K562 treated with DMSO at 1 percent for 4 hours (cell line): Measurements from ENCODE around the gene UBE2S. TPM values are rescaled to one million over a fixed set of nuclear protein-coding genes. Genes with fewer than 3 reads are reported as not detected.

Source experiments
- total RNA-seq: library from RNA; unstranded; fragments of 300-600 nt; gene quantifications from 2 replicates; pipeline ENCODE4 v1.2.3, GENCODE V29; 2022; ENCODE audit not compliant: insufficient read depth

Gene UBE2S
- total RNA-seq, result 377 and 436 TPM in 2 replicates

GRCh38 chr19:55407550-55407799 is at the start of gene UBE2S:
Gene UBE2S (minus strand): TSS chr19:55407788. CDS start chr19:55407589, 199 bp downstream.

GRCh38 chr19:55443045-55443823 is 35.6 kb upstream of the UBE2S start, which contains the start of gene SHISA7:
Gene SHISA7 (minus strand): TSS chr19:55443300. CDS start chr19:55442863, 437 bp downstream.

GRCh38 chr19:55385724-55386492 is 21.7 kb downstream of the UBE2S start, which contains the start of gene RPL28:
Gene RPL28 (plus strand): TSS chr19:55385932. CDS start chr19:55386358, 426 bp downstream.

GRCh38 chr19:55384131-55384919 is 23.3 kb downstream of the UBE2S start, which contains the start of gene TMEM238:
Gene TMEM238 (minus strand): TSS chr19:55384292. CDS start chr19:55384259, 33 bp downstream.

GRCh38 chr19:55376241-55376933 is 31.2 kb downstream of the UBE2S start, which contains the start of gene TMEM190:
Gene TMEM190 (plus strand): TSS chr19:55376826. CDS start chr19:55376854, 28 bp downstream.

GRCh38 chr19:55370305-55370988 is 37.1 kb downstream of the UBE2S start, which contains the start of gene IL11:
Gene IL11 (minus strand): TSS chr19:55370463. CDS start chr19:55370310, 153 bp downstream.

GRCh38 chr19:55362990-55363716 is 44.4 kb downstream of the UBE2S start, which contains the start of gene GARIN5B:
Gene GARIN5B (minus strand): TSS chr19:55363260. CDS start chr19:55363066, 194 bp downstream.

GRCh38 chr19:55354698-55355212 is 52.8 kb downstream of the UBE2S start, which contains the start of gene COX6B2:
Gene COX6B2 (minus strand): TSS chr19:55354719. CDS start chr19:55354521, 198 bp downstream.

Other genes with a start within 250 kb of the UBE2S start
- gene DNAAF3, start 241.2 kb downstream of the UBE2S start, total RNA-seq, result 9.7 and 13.7 TPM in 2 replicates
- 9.5 and 14.2 TPM in 2 replicates for gene SYT5, start 227.5 kb downstream of the UBE2S start, total RNA-seq
- gene PTPRH, start 198.3 kb downstream of the UBE2S start, total RNA-seq, result 26.3 and 28.5 TPM in 2 replicates
- gene TMEM86B, start 179.0 kb downstream of the UBE2S start, total RNA-seq, result 11.8 and 17.7 TPM in 2 replicates
- gene PPP6R1, start 148.8 kb downstream of the UBE2S start, total RNA-seq, result 73.9 and 88.4 TPM in 2 replicates
- 76.5 and 95.1 TPM in 2 replicates for gene HSPBP1, start 127.7 kb downstream of the UBE2S start, total RNA-seq
- gene BRSK1, start 123.8 kb downstream of the UBE2S start, total RNA-seq, result 7.6 and 8.4 TPM in 2 replicates
- 2.3 and 6.6 TPM in 2 replicates for gene TMEM150B, start 82.4 kb downstream of the UBE2S start, total RNA-seq
- gene KMT5C, start 67.9 kb downstream of the UBE2S start, total RNA-seq, result 36.4 and 43.8 TPM in 2 replicates
- 0.33 TPM in 1 of 2 replicates, not detected in the other for gene COX6B2, start 53.1 kb downstream of the UBE2S start, total RNA-seq
- gene GARIN5B, start 44.5 kb downstream of the UBE2S start, total RNA-seq, result not detected in 2 replicates
- gene IL11, start 37.3 kb downstream of the UBE2S start, total RNA-seq, result not detected in 2 replicates
- not detected in 2 replicates for gene TMEM190, start 31.0 kb downstream of the UBE2S start, total RNA-seq
- 6.7 and 8.7 TPM in 2 replicates for gene TMEM238, start 23.5 kb downstream of the UBE2S start, total RNA-seq
- 3,550 and 3,674 TPM in 2 replicates for gene RPL28, start 21.9 kb downstream of the UBE2S start, total RNA-seq
- not detected in 2 replicates for gene SHISA7, start 35.5 kb upstream of the UBE2S start, total RNA-seq
- gene ISOC2, start 53.9 kb upstream of the UBE2S start, total RNA-seq, result 94.9 and 118 TPM in 2 replicates
- gene C19orf85, start 57.0 kb upstream of the UBE2S start, total RNA-seq, result not detected in 2 replicates
- gene ZNF628, start 68.8 kb upstream of the UBE2S start, total RNA-seq, result 10.4 and 18.8 TPM in 2 replicates
- gene NAT14, start 77.4 kb upstream of the UBE2S start, total RNA-seq, result 37.1 and 38.8 TPM in 2 replicates
- 0.25 TPM in 1 of 2 replicates, not detected in the other for gene SSC5D, start 80.6 kb upstream of the UBE2S start, total RNA-seq
- gene SBK2, start 129.3 kb upstream of the UBE2S start, total RNA-seq, result not detected in 2 replicates
- gene SBK3, start 137.8 kb upstream of the UBE2S start, total RNA-seq, result not detected in 2 replicates
- gene ZNF579, start 173.1 kb upstream of the UBE2S start, total RNA-seq, result 12.2 and 14.3 TPM in 2 replicates
- gene FIZ1, start 191.7 kb upstream of the UBE2S start, total RNA-seq, result 13.4 and 17.2 TPM in 2 replicates
- gene ZNF524, start 192.5 kb upstream of the UBE2S start, total RNA-seq, result 34.2 and 37.8 TPM in 2 replicates
- gene ZNF865, start 197.9 kb upstream of the UBE2S start, total RNA-seq, result 28.3 and 33.7 TPM in 2 replicates
- 5.5 and 6.5 TPM in 2 replicates for gene ZNF784, start 216.8 kb upstream of the UBE2S start, total RNA-seq
- gene ZNF580, start 233.2 kb upstream of the UBE2S start, total RNA-seq, result 52.4 and 60.5 TPM in 2 replicates
- 57.6 and 69.0 TPM in 2 replicates for gene ZNF581, start 235.9 kb upstream of the UBE2S start, total RNA-seq
- gene CCDC106, start 240.4 kb upstream of the UBE2S start, total RNA-seq, result 30.7 and 33.6 TPM in 2 replicates
- gene U2AF2, start 247.2 kb upstream of the UBE2S start, total RNA-seq, result 167 and 168 TPM in 2 replicates